GM12873 (cell line): ENCODE measurements around the gene AMDHD1.

ENCODE experiments used
- CTCF ChIP-seq: IDR thresholded peaks from 2 replicates; pipeline ENCODE4 v1.5.1; 2012; ENCODE audit warnings: low read depth, mild to moderate bottlenecking, moderate library complexity, low read length, control low read depth; ENCODE audit not compliant: insufficient read depth; ENCODE audit errors: missing control alignments

Gene AMDHD1

GRCh38 chr12:95966287-95966870 is 23.2 kb downstream of the AMDHD1 start:
- TF ChIP-seq CTCF, result no peak

- no peak for TF ChIP-seq CTCF
Measured at GRCh38 chr12:95967301-95967700, 24.2 kb downstream of the AMDHD1 start.

- TF ChIP-seq CTCF, result no peak
Measured at GRCh38 chr12:95970905-95971304, 27.8 kb downstream of the AMDHD1 start.

- no peak for TF ChIP-seq CTCF
Measured at GRCh38 chr12:95972832-95973456, 29.8 kb downstream of the AMDHD1 start.

- TF ChIP-seq CTCF, result no peak
Measured at GRCh38 chr12:95974358-95974757, 31.2 kb downstream of the AMDHD1 start.

- TF ChIP-seq CTCF, result no peak
Measured at GRCh38 chr12:95975491-95975890, 32.4 kb downstream of the AMDHD1 start.

- no peak for TF ChIP-seq CTCF
Measured at GRCh38 chr12:95976416-95976832, 33.3 kb downstream of the AMDHD1 start.
